ENCODE measurements around the gene TCF7L1.
A peak's percentile ranks its signal among the peaks of the same experiment; 100 is the strongest.

The TCF7L1 gene

DNA sequence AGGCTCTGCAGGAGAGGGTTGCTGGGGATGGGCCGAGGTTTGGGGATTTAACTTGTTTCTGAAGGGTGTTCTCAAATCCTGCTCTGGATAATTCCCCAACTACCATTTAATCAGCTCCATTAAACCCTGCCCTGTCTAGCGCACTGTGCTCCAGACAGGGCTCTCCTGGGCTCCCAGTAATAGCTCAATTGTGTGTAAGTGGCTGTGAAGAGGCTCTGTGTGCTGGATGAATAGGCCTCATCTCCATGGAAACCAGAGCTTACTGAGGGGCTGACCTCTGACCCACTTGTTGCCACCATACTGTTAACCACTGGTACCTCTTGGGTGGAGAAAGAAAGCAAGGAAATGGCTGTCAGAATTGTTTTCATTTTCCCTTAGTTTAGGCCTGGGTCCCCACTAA, 101.7 kb downstream of the TCF7L1 start:
- peak; percentile 79 for DNase-seq

DNA sequence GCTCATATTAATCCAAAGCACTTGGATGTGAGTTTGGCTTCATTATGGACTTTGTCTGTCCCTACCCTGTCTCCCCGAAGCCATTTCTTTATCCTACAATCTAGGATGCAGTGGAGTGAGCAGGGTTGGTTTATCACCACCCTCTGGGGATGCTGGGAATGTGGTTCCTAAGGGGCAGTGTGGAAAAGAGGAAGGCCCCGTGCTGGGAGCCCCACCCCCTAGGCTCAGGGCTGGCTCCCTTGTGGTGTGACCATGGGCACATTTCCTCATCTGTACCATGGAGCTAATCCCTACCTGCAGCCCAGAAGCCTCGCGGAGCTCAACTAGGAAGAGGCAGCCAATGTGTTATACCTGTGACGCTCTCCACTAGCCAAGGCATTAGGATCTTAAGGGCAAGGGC, 102.1 kb downstream of the TCF7L1 start:
- no peak for DNase-seq

DNA sequence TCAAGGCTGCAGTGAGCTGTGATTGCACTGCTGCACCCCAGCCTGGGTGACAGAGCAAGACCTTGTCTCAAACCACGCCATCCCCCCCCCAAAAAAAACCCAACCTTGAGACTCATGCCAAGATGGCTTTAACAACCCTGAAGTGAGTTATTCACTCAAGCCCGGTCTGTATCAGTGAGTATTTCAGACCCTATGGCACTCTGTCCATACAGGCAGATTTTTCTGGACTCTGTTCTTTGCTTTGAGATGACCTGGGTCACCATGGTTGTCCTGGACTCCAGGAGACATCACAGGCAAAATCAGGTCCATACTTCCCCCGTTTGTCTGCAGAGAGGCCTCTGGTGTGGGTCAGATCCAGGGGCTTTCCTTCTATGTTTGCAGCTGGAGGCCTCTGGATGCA, 102.9 kb downstream of the TCF7L1 start:
- DNase-seq = no peak

DNA sequence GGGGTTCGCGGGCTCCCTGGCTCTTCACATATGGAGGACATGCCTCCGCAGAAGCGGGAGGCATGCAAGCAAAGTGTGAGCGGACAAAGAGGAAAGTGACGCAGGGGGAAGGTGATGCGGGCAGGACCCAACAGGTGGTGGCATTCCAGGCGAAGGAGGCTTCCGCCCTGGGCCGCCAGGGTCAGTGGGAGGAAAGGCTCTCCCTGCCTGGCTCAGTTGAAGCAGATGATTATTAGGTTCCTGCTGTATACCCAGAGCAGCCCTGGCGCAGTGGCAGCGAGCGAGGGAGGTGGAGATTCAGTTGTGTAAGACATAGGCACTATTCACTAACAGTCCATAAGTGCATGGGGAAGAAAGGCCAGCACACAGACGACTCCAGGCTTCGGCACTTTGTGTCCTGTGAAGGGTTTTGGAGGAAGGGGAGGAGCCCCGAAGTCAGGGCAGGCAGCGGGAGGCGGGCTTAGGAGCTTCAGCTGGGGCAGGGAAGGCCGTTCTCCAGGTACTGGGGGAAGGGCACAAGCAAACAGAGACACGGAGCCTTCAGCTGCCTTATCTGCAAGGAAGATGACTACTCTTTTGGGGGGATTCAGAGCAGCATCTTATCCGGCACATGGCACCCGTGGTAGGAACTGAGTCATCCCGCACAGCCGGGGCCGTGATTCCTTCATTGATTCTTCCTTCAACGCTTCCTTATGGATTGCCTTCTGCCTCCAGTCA, 104.8 kb downstream of the TCF7L1 start:
- peak; percentile 42 for DNase-seq

DNA sequence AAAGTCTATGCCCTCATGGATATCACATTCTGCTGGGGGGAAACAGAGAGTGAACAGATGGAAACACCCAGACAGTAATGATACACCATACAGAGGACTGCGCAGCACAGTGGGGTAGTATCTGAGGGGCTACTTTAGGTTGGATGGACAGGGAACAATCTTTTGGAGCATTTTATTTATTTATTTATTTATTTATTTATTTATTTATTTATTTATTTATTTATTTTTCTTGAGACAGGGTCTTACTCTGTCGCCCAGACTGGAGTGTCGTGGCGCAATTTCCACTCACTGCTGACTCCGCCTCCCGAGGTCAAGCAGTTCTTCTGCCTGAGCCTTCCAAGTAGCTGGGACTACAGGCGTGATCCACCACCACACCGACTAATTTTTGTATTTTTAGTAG, 105.4 kb downstream of the TCF7L1 start:
- DNase-seq = no peak

DNA sequence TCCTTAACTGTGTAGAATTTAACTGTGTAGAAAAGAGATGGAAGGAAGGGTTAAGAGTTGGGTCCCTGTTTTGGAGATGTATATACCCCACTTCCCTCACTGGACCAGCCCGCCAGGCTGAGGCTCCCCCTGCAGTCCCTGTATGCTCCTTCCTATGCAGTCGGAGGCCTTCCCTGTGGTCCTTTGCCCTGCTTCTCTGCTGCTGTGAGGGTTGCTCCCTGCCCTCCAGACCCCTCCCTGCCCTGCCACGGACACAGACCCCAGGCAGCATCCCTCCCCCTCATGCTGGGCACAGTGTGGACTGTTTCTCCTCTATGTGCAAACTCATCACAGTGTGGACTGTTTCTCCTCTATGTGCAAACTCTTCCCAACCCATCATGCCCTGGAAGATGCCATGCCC, 105.9 kb downstream of the TCF7L1 start:
- no peak for DNase-seq

DNA sequence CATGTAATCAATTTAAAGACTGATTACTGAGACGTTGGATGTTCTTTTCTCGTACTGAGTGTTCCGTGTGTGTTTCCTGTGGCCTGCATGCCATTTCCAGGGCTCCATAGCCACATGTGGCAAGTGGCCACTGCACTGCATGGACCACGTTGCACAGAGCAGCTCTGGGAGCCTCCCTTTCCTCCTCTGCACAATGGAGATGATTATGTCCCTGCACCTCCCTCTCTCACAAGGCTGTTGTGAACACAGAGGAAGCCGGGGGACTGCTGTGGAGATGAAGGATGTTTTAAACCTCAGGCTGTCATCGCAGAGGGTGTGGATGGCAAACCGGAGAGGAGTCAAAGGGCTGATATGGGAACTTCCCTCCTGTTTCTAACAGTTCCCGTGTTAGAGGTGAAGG, 106.9 kb downstream of the TCF7L1 start:
- no peak for DNase-seq

DNA sequence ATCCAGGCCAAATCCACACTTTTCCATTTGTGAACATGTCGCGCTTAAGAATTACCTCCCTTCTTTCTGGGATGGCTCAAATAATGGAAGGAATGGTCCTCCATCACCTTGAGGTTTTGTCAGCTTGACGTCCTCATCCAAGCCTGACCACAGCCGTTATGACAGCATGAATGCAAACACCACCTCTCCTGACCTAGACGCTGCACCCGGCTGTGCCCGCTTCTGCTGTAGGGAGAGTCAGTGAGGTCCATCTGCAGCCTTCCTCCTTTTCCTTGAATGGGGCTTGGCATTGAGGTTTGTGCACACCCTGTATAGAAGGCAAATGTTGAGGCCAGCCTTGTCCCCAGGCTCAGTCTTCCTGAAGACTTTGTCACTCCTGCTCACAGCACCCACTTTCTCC, 109.1 kb downstream of the TCF7L1 start:
- DNase-seq = no peak

DNA sequence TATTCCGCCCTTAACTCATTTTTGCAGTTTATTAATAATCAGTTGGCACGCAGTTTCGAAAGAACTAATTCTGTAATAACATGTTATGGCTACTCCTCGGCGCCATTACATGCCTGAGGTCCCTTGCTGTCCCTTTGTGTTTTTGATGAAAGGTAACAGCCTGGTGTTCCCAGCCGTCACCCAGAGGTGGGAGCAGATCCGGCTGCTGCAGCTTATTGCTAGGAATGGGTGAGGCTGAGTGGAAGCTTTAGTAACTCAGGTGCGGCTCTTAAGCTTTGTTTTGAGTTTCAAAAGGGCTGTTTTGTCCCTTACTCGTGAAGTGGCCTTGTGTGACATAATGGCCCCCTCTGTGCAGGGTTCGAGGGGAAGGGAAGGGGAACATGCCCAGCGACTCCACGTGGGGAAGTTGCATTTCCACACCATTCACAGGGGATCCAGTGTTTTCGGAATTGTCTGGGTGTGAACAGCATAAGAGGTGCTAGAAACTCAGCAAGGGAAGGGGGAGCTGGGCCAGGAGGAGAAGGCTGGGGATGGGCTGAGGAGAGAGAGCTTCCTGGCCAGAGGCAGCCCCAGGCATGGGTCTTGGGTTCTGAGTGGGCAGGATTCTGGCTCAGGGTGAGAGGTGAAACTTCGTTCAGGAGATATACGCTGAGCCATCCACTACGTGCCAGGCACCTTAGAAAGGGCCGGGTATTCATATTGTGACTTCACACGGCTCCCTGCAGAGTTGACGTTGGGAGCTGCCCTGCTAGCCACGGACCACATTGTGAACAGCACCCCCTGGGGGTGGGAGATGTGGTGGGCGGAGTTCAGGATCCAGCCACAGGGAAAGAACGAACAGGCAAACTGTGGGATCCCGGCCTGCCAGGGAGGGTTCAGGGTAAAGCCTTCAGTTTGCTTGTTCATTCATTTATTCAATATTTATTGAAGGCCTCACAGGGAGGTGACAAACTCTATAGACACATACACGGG, 110.2 kb downstream of the TCF7L1 start:
- DNase-seq = no peak

DNA sequence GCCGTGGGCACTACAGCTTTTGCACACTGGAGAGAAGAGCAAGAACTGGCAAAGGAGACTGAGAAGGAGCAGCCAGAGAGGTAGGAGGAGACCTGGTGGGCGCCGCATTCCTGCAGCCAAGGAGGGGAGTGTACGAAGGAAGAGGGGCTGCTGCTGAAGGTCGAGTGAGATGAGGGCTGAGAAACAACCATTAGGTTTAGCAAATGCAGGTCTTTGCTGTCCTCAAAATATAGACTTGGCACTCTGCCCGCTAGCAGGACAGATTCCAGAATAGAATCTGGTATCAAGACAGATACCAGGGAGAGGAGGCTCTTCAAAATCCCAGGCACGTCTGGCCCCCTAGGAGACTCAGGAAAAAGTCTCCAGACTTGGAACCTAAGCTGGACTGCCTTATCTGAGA, 111.6 kb downstream of the TCF7L1 start:
- no peak for DNase-seq

DNA sequence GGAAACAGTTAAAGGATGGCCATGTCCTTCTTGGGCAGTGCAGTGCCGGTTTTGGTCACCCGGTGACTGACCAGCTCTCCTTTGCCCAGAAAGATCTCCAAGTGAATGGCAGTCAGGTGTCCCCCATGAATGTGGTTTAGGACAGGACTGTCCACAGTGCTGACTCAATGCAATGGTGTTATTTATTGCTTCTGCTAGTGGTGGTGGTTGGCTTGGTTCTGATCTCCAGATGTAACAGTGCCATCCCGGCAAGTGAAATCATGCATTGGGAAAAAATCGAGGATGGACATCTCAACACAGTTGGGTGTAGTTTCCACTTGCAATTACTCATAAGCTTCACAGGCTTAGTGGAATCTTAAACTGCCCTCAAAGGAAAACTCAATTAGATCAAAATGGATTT, 112.7 kb downstream of the TCF7L1 start:
- DNase-seq = no peak

DNA sequence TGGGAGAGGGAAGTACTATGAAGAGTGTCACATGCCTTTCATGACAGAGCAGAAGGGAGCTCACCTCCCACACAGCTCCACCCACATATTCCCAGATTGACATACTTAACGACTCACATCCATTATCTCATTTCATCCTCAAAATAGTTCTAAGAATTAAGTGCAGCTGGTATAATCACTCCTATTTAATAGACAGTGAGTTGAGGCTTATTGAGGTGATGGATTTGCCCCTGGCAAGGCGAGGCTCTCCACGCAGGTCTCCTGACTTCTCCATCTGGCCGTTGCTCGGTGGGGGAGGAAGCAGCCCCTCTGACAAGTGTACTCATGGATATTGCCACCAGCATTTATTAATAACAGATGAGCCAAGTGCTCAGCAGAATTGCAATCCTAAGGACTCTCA, 113.2 kb downstream of the TCF7L1 start:
- DNase-seq = no peak

DNA sequence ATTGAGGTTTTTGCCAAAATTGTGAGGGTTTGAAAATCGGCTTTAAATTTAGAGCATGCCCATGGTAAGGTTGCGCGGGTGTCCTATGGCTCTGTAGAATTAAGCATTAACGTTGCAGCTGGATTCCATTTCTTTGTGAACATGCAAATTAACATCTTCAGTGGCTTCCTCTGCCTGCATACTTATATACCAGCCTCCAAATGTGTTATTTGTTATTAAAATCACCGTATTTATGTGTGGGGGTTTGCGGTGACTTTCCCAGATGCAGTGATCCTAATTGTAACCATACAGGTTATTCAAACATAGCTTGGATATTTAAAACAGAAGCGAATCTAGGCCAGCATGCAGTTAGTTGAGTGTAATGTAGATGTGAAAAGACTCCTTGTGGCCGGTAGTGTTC, 114.4 kb downstream of the TCF7L1 start:
- no peak for DNase-seq

DNA sequence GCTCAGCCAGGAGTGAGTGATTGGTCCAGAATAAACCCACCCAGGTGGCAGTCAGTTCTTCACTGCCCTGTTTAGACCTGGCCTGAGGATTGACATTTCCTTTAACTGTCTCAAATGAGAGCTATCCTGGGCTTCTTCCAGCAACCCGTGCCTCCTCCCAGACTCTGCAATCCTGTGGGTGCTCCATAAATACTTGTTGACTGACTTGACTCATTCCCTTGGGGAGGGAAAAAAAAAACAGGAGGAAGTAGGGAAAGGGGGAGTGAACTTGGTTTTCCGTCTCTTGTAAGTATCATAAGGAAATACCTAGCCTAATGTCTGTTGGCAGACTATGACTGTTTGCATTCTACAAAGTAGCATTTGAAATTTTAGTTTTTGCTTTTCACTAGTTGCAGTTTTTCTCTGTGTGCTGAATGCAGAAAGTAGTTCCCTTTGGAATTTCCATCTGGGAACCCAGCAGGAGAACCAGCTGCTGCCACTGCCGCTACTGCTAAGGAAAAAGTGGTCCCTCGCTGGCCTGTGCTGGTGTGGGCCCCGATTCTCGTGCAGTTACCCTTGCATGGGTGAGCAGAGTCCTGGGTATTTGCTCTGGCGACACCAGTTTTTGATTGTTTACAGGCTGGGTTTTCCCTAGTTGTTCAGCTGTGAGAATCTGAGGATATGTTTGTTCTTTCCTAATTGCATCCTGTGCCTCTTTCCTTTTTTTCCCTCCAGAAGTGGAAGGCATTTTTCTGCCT, 115.7 kb downstream of the TCF7L1 start:
- DNase-seq = no peak

DNA sequence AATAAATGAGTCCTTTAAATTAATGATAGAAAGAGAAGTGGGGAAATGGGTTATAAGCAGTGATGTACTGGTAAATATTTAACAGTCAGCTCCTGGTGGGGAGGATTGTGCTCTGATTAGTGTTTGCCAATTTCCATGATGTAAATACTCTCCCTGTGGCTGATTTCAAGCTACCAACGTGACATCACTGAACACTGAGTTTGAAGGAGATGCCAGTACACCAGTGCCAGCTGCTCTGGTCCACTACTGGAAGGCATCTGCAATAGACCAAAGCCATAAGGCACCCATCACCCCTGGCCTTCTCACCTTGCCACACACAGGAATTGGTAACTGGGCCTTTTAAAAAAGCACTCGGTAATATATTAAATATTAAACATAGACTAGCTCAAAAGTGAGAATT, 116.9 kb downstream of the TCF7L1 start:
- no peak for DNase-seq

DNA sequence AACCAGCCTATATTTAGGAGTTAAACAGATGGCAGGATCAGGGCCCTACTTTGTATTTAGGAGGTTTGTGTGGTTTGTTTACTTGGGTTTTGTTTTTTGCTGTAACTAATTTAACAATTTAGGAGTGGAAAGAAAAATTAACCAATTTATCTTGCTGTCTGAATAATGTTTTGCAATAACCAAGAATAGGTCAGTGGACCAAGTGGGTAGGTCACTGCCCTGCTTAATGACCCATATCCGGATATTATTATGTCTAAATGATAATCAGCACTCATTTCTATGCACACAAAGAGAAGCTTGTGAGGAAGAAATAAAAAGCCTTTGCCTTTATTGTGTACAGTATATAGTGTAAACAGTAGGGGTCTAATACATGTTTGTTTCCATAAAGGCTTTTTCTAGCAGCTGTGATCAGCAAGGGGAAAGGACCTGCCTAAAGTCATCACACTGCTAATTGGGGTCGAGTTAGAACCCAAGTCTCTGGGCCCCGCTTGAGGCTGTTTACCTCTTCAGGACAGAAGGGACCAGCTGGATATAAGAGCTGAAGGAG, 118.0 kb downstream of the TCF7L1 start:
- DNase-seq = no peak

DNA sequence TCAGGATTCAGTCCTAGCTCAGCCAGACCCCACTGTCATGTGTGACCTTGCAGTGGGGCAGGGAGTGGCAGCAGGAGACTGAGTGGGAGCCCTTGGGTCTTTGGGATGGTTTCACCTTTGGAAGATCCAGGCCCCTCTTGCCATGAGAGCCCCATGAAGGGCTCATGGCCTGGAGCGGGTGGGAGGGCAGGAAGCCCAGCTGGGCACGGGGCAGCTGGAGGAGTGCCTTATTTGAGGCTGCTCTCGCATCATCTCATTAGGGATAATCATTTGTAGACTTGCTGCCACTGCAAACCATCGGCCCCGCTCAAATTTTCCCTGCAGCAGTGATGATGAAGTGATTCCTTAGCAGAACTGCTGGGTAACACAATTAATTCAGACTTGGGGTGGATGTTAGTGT, 120.7 kb downstream of the TCF7L1 start:
- no peak for DNase-seq

DNA sequence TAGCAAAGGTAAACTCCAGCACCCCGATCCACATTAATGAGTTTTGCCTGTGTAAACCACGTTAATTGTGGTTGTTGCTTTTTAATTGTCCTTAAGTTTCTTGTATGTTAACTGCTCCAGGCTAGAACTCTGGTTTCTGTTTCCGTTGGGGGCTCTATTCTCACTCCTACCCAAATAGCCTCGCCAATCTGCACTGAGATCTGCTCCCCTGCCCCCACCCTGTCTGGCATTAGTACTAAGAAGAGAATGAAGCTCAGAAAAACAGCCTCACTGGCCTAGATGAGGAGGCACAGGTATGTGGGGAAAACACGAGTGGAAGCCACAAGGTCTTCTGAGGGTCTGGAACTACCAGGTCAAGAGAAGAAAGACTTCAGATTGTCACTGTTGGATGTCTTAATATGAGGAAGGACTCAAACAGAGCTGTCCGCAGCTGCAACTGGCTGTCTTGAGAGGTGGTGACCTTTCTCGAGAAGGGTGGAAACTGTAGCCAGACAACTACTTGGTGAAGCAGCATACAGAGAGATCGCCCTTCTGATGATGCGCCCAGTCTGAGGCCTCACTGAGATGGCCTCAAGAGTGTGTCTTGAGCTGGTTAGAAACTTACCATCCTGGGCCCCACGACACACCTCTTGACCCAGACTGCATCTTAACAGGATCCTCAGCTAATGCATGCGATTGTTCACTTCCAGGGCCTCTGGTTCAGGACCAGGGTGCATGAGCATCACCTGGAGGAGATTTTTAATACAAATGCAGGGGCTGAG, 121.5 kb downstream of the TCF7L1 start:
- no peak for DNase-seq

DNA sequence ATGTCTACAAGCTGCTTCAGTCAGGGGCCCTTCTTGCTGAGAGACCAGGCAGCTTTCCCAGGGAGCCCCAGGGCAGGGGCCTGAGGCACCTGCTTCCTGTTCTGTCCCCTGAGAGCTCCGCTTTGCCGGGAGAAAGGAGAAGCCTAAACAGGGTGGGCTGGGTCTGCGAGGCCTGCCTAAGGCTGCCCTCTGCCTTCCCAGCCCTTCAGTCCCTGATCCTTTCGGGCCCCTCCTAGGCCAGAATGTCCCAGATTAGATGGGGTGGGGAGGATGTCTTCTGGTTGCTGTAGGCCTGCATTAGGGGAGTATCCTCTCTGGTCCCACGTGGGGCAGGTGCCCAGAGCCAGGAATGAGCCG, 122.2 kb downstream of the TCF7L1 start:
- peak; percentile 82 for DNase-seq

DNA sequence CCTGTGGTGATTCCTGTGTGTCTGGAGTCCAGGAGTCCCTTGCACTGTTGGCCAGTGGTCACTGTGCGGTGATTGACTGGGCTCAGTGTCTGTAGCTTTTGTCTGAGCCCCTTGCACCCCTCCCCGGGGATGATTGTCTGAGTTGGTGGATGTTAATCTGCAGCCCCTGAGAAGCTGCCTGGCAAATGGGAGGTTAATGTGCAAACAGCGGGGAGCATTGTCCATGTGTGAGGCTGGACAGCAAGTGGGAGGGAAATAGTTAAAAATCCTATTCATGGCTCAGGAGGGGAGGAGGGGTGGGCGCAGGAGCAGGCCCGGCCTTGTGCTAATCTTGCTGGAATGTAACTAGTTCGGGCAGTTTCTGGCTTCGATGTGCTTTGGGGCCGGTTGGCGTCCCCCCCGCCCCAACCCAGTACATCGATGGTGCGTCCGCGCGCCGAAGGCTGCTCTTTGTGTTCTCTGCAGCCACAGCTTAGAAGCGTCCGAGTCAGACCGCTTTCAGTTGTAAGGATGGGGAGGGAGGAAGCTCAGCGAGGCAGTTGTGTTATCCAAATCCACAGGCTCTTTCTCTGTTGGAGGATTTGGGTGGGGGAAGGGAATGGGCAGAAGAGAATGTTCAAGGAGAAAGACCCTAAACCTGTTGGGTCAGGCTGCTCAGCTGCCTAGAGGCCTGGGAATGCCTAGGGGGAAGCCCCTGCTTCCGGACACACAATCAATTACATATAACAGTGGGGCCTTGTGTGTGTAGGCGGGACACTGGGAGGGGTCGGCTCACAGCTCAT, 122.8 kb downstream of the TCF7L1 start:
- DNase-seq = no peak

DNA sequence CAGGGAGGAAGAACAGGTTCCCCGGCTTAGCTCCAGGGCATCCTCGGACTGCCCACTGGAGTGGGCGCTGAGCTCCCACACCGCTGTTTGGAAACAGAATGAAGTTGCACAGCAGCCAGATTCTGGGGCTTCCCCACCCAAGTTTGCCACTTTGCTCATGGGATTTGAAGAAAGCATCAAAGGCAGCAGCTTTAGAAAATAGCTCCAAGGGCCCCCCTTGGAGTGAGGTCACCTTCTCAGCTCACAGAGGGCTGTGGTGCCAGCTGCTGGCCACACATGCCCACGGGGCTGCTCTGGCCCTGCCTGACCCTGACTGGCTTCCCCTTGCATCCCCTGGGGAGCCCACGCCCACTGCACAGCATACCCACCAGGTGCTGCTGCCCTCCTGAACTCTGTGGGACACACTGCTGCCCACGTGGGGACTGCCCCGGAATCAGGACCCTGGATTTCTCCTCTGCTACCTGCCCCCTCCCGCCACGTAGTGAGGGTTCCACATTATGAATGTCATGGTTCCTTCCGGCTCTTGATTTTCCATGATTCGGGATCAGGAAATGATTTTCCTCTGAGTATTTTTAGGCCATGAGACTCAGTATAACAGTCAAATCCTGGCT, 124.3 kb downstream of the TCF7L1 start:
- DNase-seq = no peak

Data from DMS153 (cell line).